Pancreas (tissue), 10 donors: ENCODE results near the gene RUSC1. TPM values are rescaled to one million over a fixed set of nuclear protein-coding genes. Genes with fewer than 3 reads are reported as not detected.

Experiments
- ATAC-seq, 4 donors: fragments of 200-7000 bp; cut with Tn5 transposase; one replicate each; pipeline versions ENCODE4 v1.8.0 to v1.9.1; 2020; ENCODE audit warnings: mild to moderate bottlenecking in 4 of 4, moderate library complexity in 4 of 4
- DNase-seq, 6 donors: peaks; one replicate each; pipeline ENCODE4 v3.0.0-alpha.2; 2020
- FAIRE-seq: peaks from 2 replicates; lab custom pipeline; 2012; peaks lifted over from hg19 to GRCh38; lab: Jason Lieb, UNC
- H3K27ac ChIP-seq, 4 donors: fragments of 200-600 bp; sonication (generic); 1 replicate in 3 of 4; 2 replicates in 1 of 4; pipeline versions ENCODE4 v1.5.0 to v1.8.0; 2020
- H3K27me3 ChIP-seq, 4 donors: fragments of 200-600 bp; one replicate each; pipeline ENCODE4 v1.8.0; 2021
- H3K36me3 ChIP-seq, 3 donors: fragments of 200-600 bp; sonication (generic) in 1 of 3; one replicate each; pipeline versions ENCODE4 v1.5.0 to v1.8.0; 2020 to 2021
- H3K4me1 ChIP-seq, 3 donors: fragments of 200-600 bp; one replicate each; pipeline ENCODE4 v1.8.0; 2021
- H3K4me3 ChIP-seq, 4 donors: fragments of 200-600 bp; sonication (generic) in 2 of 4; one replicate each; pipeline versions ENCODE4 v1.5.0 to v1.8.0; 2020 to 2021
- H3K9me3 ChIP-seq, 4 donors: fragments of 200-600 bp; one replicate each; pipeline ENCODE4 v1.8.0; 2021
- CTCF ChIP-seq, 4 donors: fragments of 200-600 bp; sonication (generic) in 3 of 4; IDR thresholded peaks; one replicate each; pipeline versions ENCODE4 v1.5.0 to v1.8.0; 2021; ENCODE audit warnings: antibody characterized with exemption in 4 of 4
- WGBS, 2 donors: extraction: QIAGEN DNeasy Blood & Tissue Kit; methylation state at CpG; one replicate each; pipeline ENCODE4 v1.1.7; 2013; 5-methylcytosine and 5-hydroxymethylcytosine counted together
- intact Hi-C, 3 donors: fragments of 100-400 bp; cut with DNase I; formaldehyde crosslinking; loops; one replicate each; pipeline versions ENCODE4 v1.11.1 to v1.14.2; 2022
- polyA plus RNA-seq, 2 donors: library from polyadenylated mRNA; stranded (reverse); fragments of 200-250 nt; gene quantifications; one replicate each; pipeline ENCODE4 v1.2.3, GENCODE V29; 2013
- total RNA-seq, 6 donors: library from RNA; stranded (reverse); fragmentation: NEBNext Ultra II Directional in 4 of 6; extraction: Animal tissue kit (Norgen Biotek cat#: 25700) in 4 of 6; gene quantifications; one replicate each; pipeline versions ENCODE4 v1.2.1 to v1.2.4, GENCODE V29; 2021 to 2023
- donor health status: healthy with polysubstance abuse.
- donor health status: DM: no; HTN: no; CAD: no; lungs with moderate emphysema.
- donor health status: DM: no; HTN: no; CAD: no.
- donor health status: control.
- donor health status: control.
- donor health status: Bipolar disorder and iron deficiency.
- donor health status: DM: yes; HTN: yes; CAD: no.
- donor health status: DM: no; HTN: no; CAD: no.
- donor health status: DM: no; HTN: no; CAD: no.
- donor health status: DM: yes; HTN: yes; CAD: no.

Gene RUSC1
- total and polyA plus RNA-seq, 8 donors = 9.2 to 47.2 (median 12.4) TPM

GRCh38 chr1:155322571-155322952, 1.9 kb downstream of the RUSC1 start:
- Histone ChIP-seq H3K36me3 (no peaks in the 10 kb centered on the region), H3K4me3 (peak overlapping the region; percentile 79 to 91 (median 86)), H3K27ac (peak overlapping the region; percentile 81 to 97 (median 88)), H3K9me3 (no peaks in the 10 kb centered on the region), H3K27me3 (no peaks in the 10 kb centered on the region), H3K4me1 (peaks cover 0 to 7% (median 0%) of the 10 kb centered on the region in 3 donors)
- 1 to 6% methylated on average over 22 to 28 of the region's 28 CpGs for WGBS, 2 donors
- DNase-seq (peak in 2 of 6 donors; percentile 32 to 82), FAIRE-seq (no peak), ATAC-seq (no peak)
- intact Hi-C loops = loop anchor here in 2 of 3 donors (5.0 to 10.0 kb wide), 3 partner anchors 40 to 70 kb away; partner anchors contain the start of gene ENTREP3 (in 1 of the 2)
- TF ChIP-seq CTCF (IDR thresholded peaks at IDR 0.05) = no peak

GRCh38 chr1:155322953-155323728, 2.4 kb downstream of the RUSC1 start:
- H3K9me3 ChIP-seq = no peaks in the 10 kb centered on the region
- DNase-seq = peak; percentile 78 to 96 (median 89)
- no peak for FAIRE-seq
- ATAC-seq = peak; percentile 58 to 70 (median 62)
- no peaks in the 10 kb centered on the region for H3K36me3 ChIP-seq
- H3K27ac ChIP-seq = peak overlapping the region; percentile 81 to 97 (median 88)
- H3K27me3 ChIP-seq = no peaks in the 10 kb centered on the region
- 0 to 1% methylated on average over 36 to 57 of the region's 58 CpGs for WGBS, 2 donors
- intact Hi-C loops = loop anchor here in 2 of 3 donors (5.0 to 10.0 kb wide), 3 partner anchors 41 to 71 kb away; partner anchors contain the start of gene ENTREP3 (in 1 of the 2)
- peaks cover 0 to 7% (median 0%) of the 10 kb centered on the region in 3 donors for H3K4me1 ChIP-seq
- peak overlapping the region; percentile 79 to 91 (median 86) for H3K4me3 ChIP-seq
- TF ChIP-seq CTCF (IDR thresholded peaks at IDR 0.05) = peak; percentile 94 to 98 (median 98)

- intact Hi-C loops = loop anchor here in 2 of 3 donors (5.0 to 10.0 kb wide), 3 partner anchors 41 to 71 kb away; partner anchors contain the start of gene ENTREP3 (in 1 of the 2)
- FAIRE-seq = no peak
- Histone ChIP-seq H3K9me3 (no peaks in the 10 kb centered on the region), H3K36me3 (no peaks in the 10 kb centered on the region), H3K27me3 (no peaks in the 10 kb centered on the region), H3K27ac (peak overlapping the region; percentile 81 to 97 (median 88)), H3K4me1 (peaks cover 0 to 7% (median 0%) of the 10 kb centered on the region in 3 donors), H3K4me3 (peak overlapping the region; percentile 79 to 91 (median 86))
- peak; percentile 93 to 95 (median 94) for DNase-seq
- ATAC-seq = peak; percentile 77 to 83 (median 78)
- 0% methylated on average over 21 to 29 of the region's 29 CpGs for WGBS, 2 donors
- TF ChIP-seq CTCF (IDR thresholded peaks at IDR 0.05) = no peak
Measured at GRCh38 chr1:155323729-155324036, 3.0 kb downstream of the RUSC1 start.

GRCh38 chr1:155324037-155324716, 3.5 kb downstream of the RUSC1 start:
- H3K36me3 ChIP-seq = no peaks in the 10 kb centered on the region
- no peaks in the 10 kb centered on the region for H3K9me3 ChIP-seq
- peak; percentile 85 to 91 (median 86) for ATAC-seq
- FAIRE-seq = peak; percentile 76
- no peaks in the 10 kb centered on the region for H3K27me3 ChIP-seq
- no peak for TF ChIP-seq CTCF (IDR thresholded peaks at IDR 0.05)
- H3K4me3 ChIP-seq = peak overlapping the region; percentile 79 to 91 (median 86)
- 0 to 1% methylated on average over 44 of the region's 44 CpGs for WGBS, 2 donors
- peaks cover 0 to 7% (median 0%) of the 10 kb centered on the region in 3 donors for H3K4me1 ChIP-seq
- peak overlapping the region; percentile 81 to 97 (median 88) for H3K27ac ChIP-seq
- peak; percentile 90 to 97 (median 95) for DNase-seq
- intact Hi-C loops = loop anchor here in 2 of 3 donors (5.0 to 10.0 kb wide), 3 partner anchors 42 to 72 kb away; partner anchors contain the start of gene ENTREP3 (in 1 of the 2)
